ENCODE measurements around the gene ZNF516.

ZNF516 gene

GRCh38 chr18:76363436-76364120 lies 131.5 kb downstream of the ZNF516 start:
- DNase-seq (ENCODE audit: low spot score), result no peak

- DNase-seq (ENCODE audit: low spot score), result no peak
Observed at GRCh38 chr18:76362676-76363075, 132.4 kb downstream of the ZNF516 start.

GRCh38 chr18:76361219-76361618 lies 133.8 kb downstream of the ZNF516 start:
- DNase-seq (ENCODE audit: low spot score), result no peak

- no peak for DNase-seq (ENCODE audit: low spot score)
Observed at GRCh38 chr18:76359909-76360308, 135.1 kb downstream of the ZNF516 start.

GRCh38 chr18:76358774-76359173 lies 136.3 kb downstream of the ZNF516 start:
- DNase-seq (ENCODE audit: low spot score), result no peak

DNA sequence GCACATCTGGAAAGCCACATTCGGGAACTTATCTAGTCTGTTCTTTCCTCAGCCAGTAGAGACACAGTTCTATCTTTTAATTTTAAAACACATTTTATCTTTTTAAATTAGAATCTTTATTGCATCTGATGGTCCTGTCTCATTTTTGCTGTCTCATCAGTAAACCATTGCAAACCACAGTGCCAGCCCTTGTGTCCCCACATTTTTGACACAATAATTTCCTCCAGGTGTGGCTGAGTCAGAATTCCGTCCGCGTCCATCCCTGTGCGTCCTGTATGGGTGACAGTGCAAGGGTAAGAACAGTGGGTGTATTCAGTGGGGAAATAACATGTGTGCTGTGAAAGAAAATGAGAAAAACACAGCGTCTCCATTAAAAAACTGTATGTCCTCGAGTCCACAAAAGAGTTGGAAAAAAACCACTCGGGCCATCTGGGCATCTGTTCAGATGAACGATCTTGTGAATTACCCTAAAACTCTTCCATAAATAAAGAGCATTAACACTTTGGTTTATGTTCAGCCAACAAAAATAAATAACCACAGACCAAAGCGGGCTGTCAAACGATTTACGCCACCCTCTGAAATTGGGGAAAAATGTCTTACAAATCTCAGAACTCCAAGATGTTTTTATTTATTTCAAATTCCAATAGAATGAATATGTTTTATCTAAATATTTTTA lies 137.3 kb downstream of the ZNF516 start:
- DNase-seq (ENCODE audit: low spot score), result no peak

DNA sequence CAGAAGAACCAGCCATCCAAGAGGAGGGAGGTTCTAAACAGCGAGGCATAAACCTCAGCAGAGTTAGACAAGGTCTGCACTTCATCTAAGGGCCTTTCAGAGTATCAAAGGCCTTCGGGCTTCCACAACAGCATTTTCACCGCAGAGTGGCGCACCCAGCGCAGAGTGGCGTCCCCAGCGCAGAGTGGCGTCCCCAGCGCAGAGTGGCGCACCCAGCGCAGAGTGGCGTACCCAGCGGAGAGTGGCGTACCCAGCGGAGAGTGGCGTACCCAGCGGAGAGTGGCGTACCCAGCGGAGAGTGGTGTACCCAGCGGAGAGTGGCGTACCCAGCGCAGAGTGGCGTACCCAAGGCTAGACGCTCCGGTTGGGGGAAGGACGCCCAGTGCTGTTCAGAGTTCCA lies 137.9 kb downstream of the ZNF516 start:
- DNase-seq (ENCODE audit: low spot score), result no peak

GRCh38 chr18:76356666-76357065 lies 138.4 kb downstream of the ZNF516 start:
- no peak for DNase-seq (ENCODE audit: low spot score)

- no peak for DNase-seq (ENCODE audit: low spot score)
Observed at GRCh38 chr18:76354348-76354747, 140.7 kb downstream of the ZNF516 start.

DNA sequence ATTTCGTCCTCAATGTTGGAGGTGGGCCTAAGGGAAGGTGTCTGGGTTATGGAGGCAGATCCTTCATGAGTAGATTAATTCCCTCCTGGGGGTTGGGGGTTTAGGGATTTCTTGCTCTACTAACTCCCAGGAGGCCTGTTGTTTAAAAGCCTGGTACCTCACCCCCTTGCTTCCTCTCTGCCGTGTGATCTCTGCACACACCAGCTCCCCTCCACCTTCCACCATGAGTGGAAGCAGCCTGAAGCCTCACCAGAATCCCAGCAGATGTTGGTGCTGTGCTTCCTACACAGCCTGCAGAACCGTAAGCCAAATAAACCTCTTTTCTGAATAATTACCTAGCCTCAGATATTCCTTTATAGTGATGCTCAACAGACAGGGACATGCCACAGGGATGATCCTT lies 141.5 kb downstream of the ZNF516 start:
- no peak for DNase-seq (ENCODE audit: low spot score)

- DNase-seq (ENCODE audit: low spot score), result no peak
Observed at GRCh38 chr18:76353046-76353445, 142.0 kb downstream of the ZNF516 start.

DNA sequence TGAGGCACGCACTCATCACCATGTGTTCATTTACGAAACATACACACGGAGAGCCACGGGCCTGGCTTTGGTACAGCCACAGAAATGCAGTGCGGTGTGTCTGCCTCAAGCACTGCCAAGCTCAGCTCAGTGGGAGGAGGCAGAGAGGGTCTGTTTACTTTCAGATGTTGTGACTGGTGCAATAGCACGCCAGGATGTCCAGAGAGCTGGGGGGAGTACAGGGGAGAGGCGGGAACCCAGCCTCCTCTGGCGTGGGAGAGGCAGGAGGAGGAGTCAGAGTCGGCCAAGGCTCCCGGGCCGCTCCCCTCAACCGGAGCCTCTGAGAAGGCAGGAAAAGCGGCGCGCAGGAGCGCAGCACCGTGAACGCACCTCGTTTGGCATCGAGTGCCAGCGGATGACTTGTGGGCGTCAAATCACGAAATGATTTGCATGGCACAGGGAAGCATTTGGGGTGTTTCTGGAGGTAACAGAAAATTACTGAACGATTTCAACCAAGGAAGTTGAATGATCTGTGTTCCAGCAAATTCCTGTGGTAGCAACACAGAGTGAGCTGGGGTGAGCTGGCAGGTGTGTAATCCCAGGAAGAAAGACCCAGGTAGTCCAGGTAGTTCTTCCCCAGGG lies 143.0 kb downstream of the ZNF516 start:
- DNase-seq (ENCODE audit: low spot score), result peak; percentile 55

GRCh38 chr18:76350134-76351025 lies 144.7 kb downstream of the ZNF516 start:
- no peak for DNase-seq (ENCODE audit: low spot score)

DNA sequence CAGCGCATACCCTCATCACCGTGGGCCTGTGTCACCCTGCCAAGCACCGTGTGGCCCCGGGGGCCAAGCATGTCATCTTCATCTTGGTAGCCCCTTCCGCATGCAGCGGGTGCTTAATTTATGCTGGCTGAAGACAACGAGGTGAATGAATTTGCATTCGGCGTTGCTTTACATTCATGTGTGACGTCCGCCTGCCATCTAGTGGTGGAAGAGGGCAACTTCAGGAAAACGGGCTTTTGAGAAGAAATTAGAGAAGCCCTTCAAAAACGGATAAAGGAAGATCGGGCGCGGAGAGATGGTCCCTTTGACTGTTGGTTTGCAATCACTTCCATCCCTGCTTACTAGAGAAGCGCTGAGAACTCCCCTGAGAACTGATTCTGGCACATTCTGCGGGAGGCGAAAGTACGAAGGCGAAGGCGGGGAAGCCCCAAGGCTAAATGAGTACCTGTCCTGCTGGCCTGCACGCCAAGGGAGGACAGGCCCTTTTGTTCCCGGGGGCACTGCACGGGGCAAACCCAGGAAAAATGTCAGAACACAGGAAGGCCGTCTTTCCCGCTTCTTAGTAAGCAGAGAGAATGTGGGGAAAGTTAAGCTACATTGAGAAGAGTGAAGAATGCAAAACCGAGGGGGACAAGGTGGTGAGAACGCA lies 145.9 kb downstream of the ZNF516 start:
- DNase-seq (ENCODE audit: low spot score), result peak; percentile 72

GRCh38 chr18:76348267-76349066 lies 146.6 kb downstream of the ZNF516 start:
- DNase-seq (ENCODE audit: low spot score), result no peak

GRCh38 chr18:76347341-76347740 lies 147.7 kb downstream of the ZNF516 start:
- no peak for DNase-seq (ENCODE audit: low spot score)

GRCh38 chr18:76346490-76347130 lies 148.4 kb downstream of the ZNF516 start:
- no peak for DNase-seq (ENCODE audit: low spot score)

- DNase-seq (ENCODE audit: low spot score), result no peak
Observed at GRCh38 chr18:76345901-76346300, 149.1 kb downstream of the ZNF516 start.

- DNase-seq (ENCODE audit: low spot score), result no peak
Observed at GRCh38 chr18:76343938-76344569, 151.0 kb downstream of the ZNF516 start.

DNA sequence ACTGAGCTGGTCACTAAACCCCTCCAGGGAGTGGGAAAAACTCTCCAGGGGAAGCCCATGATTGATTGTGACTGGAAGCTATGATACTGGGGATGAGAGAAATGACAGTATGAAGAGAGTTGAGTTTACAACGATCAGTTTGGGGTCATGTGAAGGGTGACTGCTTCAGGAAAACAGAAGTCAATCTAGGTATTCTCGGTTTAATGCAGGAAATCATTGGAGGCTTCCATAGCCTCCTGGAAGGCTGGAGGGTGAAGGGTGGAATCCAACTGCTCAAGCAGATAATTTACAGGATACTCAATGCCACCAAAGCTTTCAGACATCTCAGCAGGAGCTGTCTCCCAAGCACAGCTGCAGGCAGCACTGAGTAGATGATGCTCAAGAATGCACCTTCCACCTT lies 154.6 kb downstream of the ZNF516 start:
- no peak for DNase-seq (ENCODE audit: low spot score)
